ENCODE results near the gene ARMCX5.

The ARMCX5 gene

DNA sequence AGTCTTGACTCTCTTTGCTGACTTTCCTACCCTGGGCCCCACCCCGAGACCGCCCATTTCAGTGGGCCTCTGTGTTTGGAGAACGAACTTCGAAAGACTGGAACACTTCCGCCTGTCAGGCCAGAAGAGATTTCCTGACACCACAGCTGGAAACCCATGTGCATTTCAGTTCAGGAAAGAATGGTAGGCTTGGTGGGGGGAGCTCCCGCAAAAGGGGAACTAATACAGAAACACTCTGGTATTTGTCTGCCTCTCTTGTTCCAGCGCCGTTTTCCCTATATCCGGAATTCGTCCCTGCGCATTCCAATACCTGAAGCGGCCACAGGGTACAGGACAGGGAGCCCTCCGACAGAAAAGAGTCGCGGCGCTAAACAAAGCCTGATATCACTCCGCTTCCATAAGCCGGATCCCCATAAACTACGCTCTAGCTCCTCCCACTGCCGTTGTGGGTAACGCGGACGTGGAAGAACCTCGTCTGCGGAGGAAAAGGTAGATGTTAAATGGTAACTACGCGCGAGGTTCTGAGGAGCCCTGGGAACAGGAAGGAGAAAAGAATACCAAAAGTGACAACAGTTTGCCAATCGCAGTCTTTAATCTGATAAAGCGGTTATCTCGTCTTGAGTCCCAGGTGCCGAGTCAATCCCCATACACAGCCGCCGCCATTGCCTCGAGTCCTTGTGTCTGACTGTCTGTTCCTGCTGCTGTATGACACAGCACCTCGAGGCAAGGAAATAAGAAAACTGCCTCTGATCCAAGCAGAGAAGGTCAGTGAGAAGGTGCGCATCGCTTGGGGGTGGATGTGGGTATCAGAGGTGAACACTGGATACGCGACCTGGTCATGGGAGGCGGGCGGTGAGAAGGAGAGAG is at the start of gene ARMCX5:
Gene ARMCX5 (plus strand): TSS at position 432 of the 867 bp plus-strand sequence. CDS start 2,627 bp downstream, outside the sequence.
- peak; percentile 31 to 41 for DNase-seq (ENCODE audit: low read depth in 2 of 2)

DNA sequence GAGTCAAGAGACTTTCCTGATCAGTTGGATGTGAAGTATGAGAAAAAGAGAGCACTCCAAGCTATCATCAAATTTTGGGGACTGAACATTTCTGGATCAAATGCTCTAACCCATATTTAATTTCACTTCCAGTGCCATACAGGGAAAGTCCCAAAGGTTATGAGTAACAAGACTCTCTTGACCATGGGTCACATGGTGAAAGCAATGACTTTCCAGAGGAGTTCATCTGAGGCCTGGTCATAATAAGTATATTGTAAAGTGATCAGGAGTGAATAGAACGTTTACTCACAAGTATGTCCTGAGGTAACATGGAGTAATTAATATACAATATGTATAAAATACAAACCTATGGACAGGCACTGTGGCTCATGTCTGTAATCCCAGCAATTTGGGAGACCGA is 40.7 kb upstream of the ARMCX5 start:
- DNase-seq (ENCODE audit: low read depth in 2 of 2) = no peak

DNA sequence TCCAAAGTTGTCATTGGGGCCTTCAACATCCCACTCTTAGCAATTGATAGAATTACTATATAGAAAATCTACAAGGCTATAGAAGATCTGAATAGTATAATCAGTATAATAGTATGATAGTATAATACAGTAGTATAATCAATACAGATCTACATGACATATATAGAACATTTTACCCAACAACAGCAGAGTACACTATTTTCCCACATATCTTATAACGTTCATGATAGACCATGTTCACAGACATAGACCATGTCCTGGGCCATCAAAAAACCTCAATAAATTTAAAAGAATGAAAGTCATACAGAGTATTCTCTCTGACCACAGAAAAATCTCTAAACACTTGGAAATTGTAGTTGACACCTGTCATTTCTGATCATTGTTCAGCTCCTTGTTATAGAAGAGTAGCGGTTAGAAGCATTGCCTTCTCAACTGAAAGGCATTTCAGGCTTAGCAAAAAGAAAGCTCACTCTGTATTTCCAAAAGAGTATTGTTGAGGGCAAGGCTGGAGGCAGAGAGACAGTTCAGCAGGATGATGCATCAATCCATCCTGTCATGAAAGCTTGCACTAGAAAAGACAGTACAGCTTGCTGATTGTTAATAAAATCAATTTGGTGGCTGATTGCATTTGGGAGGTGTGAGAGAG is 38.8 kb upstream of the ARMCX5 start:
- no peak for DNase-seq (ENCODE audit: low read depth in 2 of 2)

DNA sequence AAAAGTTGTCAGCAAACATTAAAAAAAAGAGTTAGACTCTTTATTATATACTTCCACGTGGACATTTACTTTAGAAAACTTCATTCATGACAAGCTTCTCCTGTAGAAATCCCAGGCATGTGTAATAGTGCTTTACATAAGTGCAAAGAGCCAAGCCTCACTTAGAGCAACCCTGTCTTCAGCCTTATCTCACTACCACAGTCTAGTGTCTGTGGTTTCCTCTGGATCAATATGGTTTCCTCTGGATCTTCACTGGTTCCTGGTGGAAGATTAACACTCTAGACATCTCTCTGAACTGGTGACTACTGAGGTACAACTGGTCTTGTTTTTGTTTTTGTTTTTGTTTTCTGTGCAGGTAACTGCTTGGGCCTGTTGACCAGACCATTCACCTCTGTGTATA is 18.4 kb upstream of the ARMCX5 start:
- DNase-seq (ENCODE audit: low read depth in 2 of 2) = no peak

DNA sequence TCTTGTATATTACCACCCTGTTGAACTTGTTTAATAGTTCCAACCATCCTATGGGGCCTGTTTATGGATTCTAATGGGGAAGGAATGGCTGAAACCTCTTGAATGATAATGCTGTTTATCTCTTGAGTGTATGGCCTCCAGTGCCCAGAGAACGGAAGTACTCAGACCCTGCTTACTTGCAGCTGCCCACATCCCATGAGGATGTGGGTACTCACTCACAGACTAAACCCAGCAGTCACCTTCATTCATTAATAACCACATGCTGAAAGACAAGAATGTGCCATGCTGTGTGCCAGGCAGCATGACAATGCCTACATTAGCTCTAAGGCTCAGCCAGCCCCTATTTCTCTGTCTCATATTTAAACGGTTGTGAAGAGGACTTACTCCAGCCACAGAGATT is 5.9 kb upstream of the ARMCX5 start:
- no peak for DNase-seq (ENCODE audit: low read depth in 2 of 2)

DNA sequence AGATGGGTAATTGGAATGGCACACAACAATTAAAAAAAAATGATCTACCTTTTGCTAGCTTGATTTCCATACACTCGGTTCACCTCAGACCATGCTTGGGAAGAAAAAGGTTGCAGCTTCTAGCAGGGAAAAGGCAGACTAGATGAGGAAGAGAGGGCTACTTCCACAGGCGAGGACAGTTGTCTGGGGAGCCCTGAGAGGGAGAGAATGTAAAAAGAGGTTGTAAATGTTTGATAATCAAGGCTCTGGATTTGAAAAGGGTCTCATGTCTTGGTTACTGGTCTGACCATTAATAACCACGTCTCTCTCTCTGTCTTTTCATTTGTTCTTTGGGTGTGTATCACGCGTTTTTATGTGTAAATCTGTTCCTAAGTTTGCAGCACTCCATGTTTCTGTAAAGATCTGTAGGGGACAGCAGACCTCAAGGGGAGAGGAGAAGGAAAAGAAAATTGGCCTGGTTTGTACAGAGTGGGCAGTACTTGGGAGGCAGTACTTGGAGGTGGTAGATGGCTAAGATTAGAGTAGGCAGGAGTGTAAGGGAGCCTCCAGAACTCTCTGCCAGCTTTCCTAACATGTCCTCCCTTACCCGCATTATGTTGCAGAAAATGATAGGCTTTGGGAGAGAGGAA is 750 bp downstream of the ARMCX5 start:
- no peak for DNase-seq (ENCODE audit: low read depth in 2 of 2)

DNA sequence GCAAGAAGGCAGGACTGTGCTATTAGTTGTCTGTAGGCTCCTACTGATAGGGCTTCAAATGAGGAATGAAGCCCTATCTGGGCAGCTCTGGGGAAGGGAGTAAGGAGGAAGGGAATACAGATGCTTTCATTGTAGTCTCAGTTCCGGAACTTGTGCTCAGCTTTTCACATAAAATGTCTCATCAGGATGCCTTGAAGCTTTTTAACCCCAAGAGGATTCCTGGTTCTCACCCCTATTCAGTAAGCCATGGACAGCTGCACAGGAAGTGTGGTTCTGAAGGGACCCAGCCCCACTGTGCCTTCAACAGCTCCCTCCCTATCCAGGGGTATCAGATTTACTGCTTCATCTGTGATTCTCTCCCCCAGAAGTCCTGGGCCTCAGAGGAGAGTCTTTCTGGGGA is 5.0 kb downstream of the ARMCX5 start:
- no peak for DNase-seq (ENCODE audit: low read depth in 2 of 2)

DNA sequence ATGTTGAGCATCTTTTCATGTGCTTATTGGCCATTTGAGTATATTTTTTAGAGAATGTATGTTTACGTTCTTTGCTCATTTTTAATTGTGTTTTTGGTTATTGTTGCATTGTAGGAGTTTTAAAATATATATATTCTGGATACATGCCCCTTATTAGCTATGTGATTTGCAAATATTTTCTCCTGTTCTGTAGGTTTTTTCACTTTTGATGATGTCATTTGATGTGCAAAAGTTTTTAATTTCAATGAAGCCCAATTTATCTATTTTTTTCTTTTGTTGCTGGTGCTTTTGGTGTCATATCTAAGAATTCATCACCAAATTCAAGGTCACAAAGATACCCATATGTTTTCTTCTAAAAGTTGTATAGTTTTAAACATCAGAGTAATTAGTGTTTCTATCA is 6.8 kb downstream of the ARMCX5 start:
- DNase-seq (ENCODE audit: low read depth in 2 of 2) = no peak

DNA sequence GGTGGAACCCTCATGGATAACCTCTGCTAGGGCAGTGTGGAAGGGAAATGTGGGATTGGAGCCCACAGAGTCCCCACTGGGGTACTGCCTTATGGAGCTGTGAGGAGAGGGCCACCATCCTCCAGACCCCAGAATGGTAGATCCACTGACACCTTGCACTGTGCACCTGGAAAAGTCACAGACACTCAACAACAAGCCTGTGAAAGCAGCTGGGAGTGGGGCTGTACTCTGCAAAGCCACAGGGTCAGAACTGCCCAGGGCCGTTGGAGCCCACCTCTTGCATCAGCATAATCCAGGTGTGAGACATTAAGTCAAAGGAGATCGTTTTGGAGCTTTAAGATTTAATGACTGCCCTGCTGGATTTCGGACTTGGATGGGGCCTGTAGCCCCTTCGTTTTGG is 11.6 kb downstream of the ARMCX5 start:
- DNase-seq (ENCODE audit: low read depth in 2 of 2) = no peak

DNA sequence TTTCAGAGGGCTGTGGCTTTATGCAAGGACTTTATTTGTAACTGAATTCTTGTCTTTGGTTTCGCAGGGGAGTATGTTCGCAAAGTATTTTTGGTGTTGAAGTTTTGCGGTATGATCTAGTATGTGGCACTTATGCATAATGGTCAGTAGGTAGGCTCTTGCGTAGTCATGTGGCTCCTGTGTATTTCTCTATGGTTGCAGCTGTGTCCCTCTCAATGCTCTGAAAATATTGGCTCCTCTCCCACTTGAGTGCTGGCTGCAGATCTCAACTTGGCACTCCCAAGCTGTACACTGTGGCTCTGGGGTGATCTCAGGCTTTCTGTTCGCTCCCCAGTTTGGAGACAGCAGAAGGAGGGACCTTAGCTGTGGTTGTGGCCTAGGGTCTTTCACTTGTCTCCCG is 24.8 kb downstream of the ARMCX5 start:
- DNase-seq (ENCODE audit: low read depth in 2 of 2) = no peak

DNA sequence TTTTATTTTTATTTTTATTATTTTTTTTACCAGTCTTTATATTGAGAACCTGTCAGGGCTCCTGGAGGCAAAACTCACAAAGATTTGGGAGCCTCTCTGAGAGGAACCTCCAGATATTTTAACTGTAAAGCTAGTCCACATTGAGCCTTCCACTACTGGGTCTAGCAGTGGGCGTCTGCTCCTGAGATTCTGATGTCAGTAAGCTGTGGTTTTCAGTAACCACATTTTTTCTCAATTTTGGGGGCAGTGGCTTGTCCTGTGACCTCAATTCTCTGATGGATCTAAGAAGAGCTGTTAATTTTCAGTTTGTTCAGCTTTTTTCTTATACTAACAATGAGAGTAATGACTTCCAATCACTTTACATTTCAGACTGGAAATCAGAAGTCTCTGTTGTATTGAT is 28.3 kb downstream of the ARMCX5 start:
- no peak for DNase-seq (ENCODE audit: low read depth in 2 of 2)

DNA sequence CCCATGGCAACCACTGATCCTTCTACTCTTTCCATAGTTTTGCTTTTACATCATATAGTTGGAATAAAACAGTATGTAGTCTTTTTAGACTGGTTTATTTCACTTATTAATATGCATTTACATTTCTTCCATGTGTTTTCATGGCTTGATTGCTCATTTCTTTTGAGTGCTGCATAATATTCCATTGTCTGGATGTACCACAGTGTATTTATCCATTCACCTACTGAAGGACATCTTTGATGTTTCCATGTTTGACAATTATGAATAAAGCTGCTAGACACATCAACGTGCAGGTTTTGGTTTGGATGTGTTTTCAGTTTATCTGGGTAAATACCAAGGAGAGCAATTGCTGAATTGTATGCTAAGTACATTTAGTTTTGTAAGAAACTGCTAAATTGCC is 38.2 kb downstream of the ARMCX5 start:
- DNase-seq (ENCODE audit: low read depth in 2 of 2) = no peak

DNA sequence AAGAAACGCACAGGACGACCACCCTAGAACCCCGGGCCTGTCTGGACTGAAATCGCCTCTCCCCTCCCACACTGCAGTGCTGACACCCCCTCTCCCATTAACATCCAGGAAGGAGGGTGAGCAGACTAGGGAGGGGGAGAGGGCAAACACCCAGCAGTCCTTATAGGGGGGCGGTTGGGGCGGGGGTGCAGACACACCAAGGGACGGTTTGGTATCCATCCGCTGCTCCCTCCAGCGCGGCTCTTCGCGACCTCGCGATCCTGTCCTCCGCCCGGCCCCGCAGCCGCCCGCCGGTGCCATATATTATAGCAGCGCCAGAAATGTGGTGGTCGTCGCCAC is 51.6 kb downstream of the ARMCX5 start:
- no peak for DNase-seq (ENCODE audit: low read depth in 2 of 2)

DNA sequence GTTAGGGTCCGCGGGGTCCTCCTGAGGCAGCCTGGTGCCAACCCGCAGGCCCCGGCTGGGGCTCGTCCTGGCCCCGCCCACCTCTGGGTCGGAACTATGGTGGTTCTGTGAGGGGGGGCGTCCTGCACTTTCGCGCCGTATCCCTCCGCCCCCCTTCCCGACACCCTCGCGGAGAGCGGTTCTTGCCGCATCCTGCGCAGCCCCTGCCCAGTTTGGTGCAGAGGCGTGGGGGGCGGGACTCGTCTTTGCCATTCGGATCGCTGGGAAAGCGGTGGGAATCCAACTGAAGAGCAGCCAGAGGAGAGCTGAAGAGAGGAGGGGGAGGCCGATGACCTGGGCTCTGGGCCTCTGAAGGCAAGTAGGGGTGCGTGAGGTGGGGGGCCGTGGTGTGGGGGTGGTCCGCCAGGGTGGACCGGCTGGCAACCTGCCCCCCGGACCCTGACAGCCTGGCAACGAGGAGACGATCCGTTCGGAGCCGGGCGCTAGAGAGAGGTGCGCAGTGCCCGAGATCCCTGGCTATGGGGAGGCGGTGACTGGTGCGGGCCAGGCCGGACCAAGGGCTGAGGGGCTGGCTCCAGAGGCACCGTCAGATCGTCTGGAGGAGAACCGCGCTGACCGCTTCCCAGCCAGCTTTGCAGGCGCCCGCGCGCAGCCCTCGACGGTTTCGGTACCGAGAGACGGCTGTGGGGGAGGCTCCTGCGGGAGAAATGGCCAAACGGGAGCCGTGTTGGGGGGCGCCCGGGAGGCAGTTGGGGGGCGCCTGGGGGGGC is 52.1 kb downstream of the ARMCX5 start, which contains the start of gene GPRASP1:
Gene GPRASP1 (plus strand): TSS at position 242 of the 770 bp plus-strand sequence. CDS start 2,431 bp downstream, outside the sequence.
- DNase-seq (ENCODE audit: low read depth in 2 of 2) = peak; percentile 20 to 34

DNA sequence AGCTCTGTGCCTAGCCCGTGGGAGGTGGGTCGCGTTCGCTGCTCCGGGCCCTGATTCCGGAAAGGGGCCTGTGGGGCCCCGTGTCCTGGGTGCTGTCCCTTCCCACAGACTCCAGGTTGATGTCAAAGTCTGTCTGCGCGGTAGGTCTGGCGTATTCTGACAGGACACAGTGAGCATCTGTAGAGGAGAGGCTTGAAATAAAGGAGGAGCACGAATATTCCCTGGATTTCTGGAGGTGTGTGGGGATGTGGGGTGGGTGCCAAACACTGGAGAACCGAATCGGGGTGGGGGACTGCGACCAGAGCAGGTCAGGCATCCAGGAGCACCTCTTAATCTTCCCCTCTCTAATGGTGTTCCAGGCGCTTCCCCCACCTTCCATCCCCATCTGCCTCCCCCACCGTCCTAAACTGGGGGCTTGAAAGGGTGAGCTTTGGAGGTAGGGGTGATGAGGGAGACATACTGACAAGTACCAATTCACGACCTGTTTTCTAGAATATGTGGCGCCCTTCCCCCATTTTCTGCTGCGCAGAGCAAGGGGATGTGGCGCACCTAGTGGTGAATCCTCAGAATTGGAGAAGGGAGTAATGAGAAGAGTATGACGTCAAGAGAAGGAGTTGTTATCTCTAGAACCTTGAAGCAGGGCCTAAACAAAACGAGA is 52.8 kb downstream of the ARMCX5 start:
- DNase-seq (ENCODE audit: low read depth in 2 of 2) = no peak

Measured in stimulated activated CD8-positive, alpha-beta memory T cell treated with anti-CD3 and anti-CD28 coated beads, Interleukin-7, amount 100 ng/mL, for 1 hour (primary cell).